GM12892 (cell line): ENCODE measurements around the gene TCF12.

Experiments
- POLR2A ChIP-seq: IDR thresholded peaks from 2 replicates; pipeline ENCODE4 v1.6.1; 2011; ENCODE audit warnings: low read depth, low read length, control low read depth
- POLR2AphosphoS5 ChIP-seq: IDR thresholded peaks from 2 replicates; pipeline ENCODE4 v1.6.1; 2011; ENCODE audit warnings: low read depth, low read length, control low read depth
- TAF1 ChIP-seq: IDR thresholded peaks from 2 replicates; pipeline ENCODE4 v1.6.1; 2011; ENCODE audit warnings: low read depth, mild to moderate bottlenecking, control low read depth, low read length, borderline replicate concordance

DNA sequence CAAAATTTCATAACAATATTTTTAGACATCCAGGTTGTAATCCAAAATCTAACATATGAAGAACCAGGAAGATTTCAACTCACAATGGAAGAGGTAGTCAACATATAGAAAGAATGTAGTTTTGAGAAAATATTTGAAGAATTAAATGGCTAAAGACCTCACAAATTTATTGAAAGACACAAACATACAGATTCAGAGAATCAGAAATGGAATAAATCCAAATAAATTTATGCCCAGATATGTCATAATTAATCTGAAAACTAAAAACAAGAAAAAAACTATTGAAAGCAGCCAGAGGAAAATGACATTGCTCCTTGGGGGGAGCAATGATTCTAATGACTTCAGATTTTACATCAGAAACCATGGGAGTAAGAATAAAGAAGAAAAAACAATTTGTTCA, 75.8 kb downstream of the TCF12 start:
- no peak for TF ChIP-seq POLR2AphosphoS5
- TF ChIP-seq TAF1: no peak
- no peak for TF ChIP-seq POLR2A
